Kidney epithelial cell (primary cell): ENCODE data around the gene UNC13B. TPM values are rescaled to one million over a fixed set of nuclear protein-coding genes. Genes with fewer than 3 reads are reported as not detected.

Experiments used
- DNase-seq: peaks from one replicate; pipeline ENCODE4 v3.0.0-alpha.2; 2010; ENCODE audit warnings: low read depth
- H3K27me3 ChIP-seq: 2 replicates; pipeline ENCODE4 v1.6.0; 2011; ENCODE audit warnings: low read length; ENCODE audit not compliant: control insufficient read depth, insufficient read depth
- H3K36me3 ChIP-seq: 2 replicates; pipeline ENCODE4 v1.5.1; 2011; ENCODE audit warnings: low read length; ENCODE audit not compliant: control insufficient read depth, insufficient read depth
- H3K4me3 ChIP-seq: 2 replicates; pipeline ENCODE4 v1.5.1; 2011; ENCODE audit warnings: low read depth, mild to moderate bottlenecking, control low read depth, low read length
- CTCF ChIP-seq: IDR thresholded peaks from 2 replicates; pipeline ENCODE4 v1.5.1; 2011; ENCODE audit warnings: mild to moderate bottlenecking, moderate library complexity, low read length, control low read depth, inconsistent platforms; ENCODE audit not compliant: insufficient read depth, poor library complexity, severe bottlenecking
- total RNA-seq: library from RNA; depleted of rRNA; stranded (reverse); fragments of >200 nt; gene quantifications from 2 replicates; pipeline ENCODE4 v1.2.3, GENCODE V29; 2015

The UNC13B gene
- total RNA-seq, 1 donor from 2014 or later = 30.0 TPM

GRCh38 chr9:35453786-35454185, 292.0 kb downstream of the UNC13B start:
- no peak overlapping the region for H3K4me3 ChIP-seq
- no peak for DNase-seq
- H3K36me3 ChIP-seq = no peaks in the 10 kb centered on the region
- TF ChIP-seq CTCF = no peak
- no peaks in the 10 kb centered on the region for H3K27me3 ChIP-seq

Other genes starting within 250 kb of the UNC13B start
- gene PHF24, start 203.7 kb upstream of the UNC13B start, total RNA-seq = 0.07 and 0.58 TPM in 2 replicates
- gene DNAJB5, start 172.3 kb upstream of the UNC13B start, total RNA-seq = 24.8 and 25.5 TPM in 2 replicates
- 246 and 250 TPM in 2 replicates for gene VCP, start 89.4 kb upstream of the UNC13B start, total RNA-seq
- gene FANCG, start 82.1 kb upstream of the UNC13B start, total RNA-seq = 16.7 and 22.3 TPM in 2 replicates
- 21.1 and 27.8 TPM in 2 replicates for gene PIGO, start 65.4 kb upstream of the UNC13B start, total RNA-seq
- gene STOML2, start 58.9 kb upstream of the UNC13B start, total RNA-seq = 227 and 264 TPM in 2 replicates
- gene ATOSB, start 46.1 kb upstream of the UNC13B start, total RNA-seq = 37.1 and 41.6 TPM in 2 replicates